LNCaP clone FGC (cell line): ENCODE measurements around the gene MSH5.
"Not testable (repeated sequence)": the region's sequence is repeated elsewhere in the genome, so short reads cannot be mapped to it uniquely, and the experiment has no call there.

ENCODE experiments used
- DNase-seq: peaks from one replicate; pipeline ENCODE4 v3.0.0-alpha.2; 2011; ENCODE audit warnings: low read depth
- H3K4me3 ChIP-seq: 2 replicates; pipeline ENCODE4 v1.5.1; 2011; ENCODE audit warnings: mild to moderate bottlenecking, low read depth, low read length, control low read depth
- CTCF ChIP-seq: IDR thresholded peaks from 2 replicates; pipeline ENCODE4 v1.5.1; 2012; ENCODE audit warnings: mild to moderate bottlenecking; ENCODE audit not compliant: control insufficient read depth, insufficient read depth; ENCODE audit errors: extremely low read depth

The MSH5 gene

GRCh38 chr6:31794866-31795615, 55.2 kb downstream of the MSH5 start:
- DNase-seq, result no peak
- H3K4me3 ChIP-seq, result peak overlapping the region; percentile 99
- TF ChIP-seq CTCF, result no peak

DNA sequence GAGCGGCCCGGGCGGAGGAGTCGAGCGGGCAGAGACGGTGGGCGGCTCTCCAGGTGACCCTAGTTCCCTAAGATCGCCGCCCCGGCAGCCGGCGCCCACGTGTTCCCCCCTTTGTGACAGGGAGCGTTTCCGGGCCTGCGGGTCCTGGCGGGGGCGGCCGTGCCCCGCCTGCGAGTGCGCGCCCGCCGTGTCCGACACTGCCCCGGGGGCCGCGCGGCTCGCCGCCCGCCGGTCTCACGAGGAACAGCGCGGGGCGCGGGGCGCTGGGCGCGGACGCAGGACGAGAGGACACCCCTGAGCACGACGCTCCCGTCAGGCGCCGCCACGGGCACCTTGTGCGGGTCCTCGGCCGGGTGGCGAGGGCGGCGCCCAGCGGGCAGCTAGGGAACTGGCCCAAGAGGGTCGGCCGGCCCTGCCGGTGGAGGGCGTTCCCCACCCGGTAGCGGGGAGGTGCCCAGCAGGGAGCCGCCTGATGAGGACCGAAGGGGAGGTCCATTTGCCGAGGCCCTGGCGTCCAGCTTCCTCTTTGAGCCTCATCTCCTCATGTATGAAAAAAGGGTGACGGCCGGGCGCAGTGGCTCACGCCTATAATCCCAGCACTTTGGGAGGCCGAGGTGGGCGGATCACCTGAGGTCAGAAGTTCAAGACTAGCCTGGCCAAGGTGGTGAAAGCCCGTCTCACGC, 56.0 kb downstream of the MSH5 start, which contains the start of gene VARS1:
TSS of gene VARS1 (minus strand) at position 137 of the 683 bp plus-strand sequence. CDS start 535 bp downstream, outside the sequence.
- peak within 1 kb of the TSS; percentile 99 for H3K4me3 ChIP-seq
- TF ChIP-seq CTCF, result peak; percentile 96
- peak; percentile 75 for DNase-seq

GRCh38 chr6:31796993-31797385, 57.2 kb downstream of the MSH5 start:
- DNase-seq, result no peak
- no peak for TF ChIP-seq CTCF
- H3K4me3 ChIP-seq, result no peak overlapping the region

DNA sequence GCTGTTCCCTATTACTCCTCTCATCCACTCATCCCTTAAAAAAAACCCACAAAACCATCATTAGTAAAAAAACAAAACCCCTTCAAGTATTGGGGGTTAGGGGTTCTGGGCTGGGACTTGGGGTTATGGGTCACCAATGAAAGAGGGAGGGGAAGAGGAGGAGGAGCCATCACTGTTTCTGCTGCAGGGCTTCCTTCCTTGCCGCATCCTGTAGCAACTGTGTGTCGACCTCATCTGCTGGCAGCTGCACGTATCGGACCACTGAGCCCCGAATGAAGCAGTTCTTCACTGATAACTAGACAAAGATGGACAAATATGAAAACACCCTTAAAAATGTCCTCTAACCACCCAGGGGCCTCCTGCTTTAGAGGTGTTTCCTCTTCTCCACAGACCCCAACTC, 57.8 kb downstream of the MSH5 start:
- TF ChIP-seq CTCF, result no peak
- no peak for DNase-seq
- H3K4me3 ChIP-seq, result no peak overlapping the region

DNA sequence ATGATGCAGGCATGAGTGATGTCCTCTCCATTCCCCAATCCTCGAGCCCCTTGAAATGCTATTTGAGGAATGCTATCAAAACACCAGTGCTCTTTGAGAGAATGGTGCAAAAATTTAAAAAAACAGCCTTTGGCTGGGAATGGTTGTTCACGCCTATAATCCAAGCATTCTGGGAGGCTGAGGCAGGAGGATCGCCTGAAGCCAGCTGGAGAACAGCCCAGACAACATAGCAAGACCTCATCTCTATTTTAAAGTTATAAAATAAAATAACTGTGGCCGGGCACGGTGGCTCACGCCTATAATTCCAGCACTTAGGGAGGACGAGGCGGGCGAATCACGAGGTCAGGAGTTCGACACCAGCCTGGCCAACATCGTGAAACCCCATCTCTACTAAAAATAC, 60.0 kb downstream of the MSH5 start:
- TF ChIP-seq CTCF, result no peak
- no peak for DNase-seq
- H3K4me3 ChIP-seq, result no peak overlapping the region

DNA sequence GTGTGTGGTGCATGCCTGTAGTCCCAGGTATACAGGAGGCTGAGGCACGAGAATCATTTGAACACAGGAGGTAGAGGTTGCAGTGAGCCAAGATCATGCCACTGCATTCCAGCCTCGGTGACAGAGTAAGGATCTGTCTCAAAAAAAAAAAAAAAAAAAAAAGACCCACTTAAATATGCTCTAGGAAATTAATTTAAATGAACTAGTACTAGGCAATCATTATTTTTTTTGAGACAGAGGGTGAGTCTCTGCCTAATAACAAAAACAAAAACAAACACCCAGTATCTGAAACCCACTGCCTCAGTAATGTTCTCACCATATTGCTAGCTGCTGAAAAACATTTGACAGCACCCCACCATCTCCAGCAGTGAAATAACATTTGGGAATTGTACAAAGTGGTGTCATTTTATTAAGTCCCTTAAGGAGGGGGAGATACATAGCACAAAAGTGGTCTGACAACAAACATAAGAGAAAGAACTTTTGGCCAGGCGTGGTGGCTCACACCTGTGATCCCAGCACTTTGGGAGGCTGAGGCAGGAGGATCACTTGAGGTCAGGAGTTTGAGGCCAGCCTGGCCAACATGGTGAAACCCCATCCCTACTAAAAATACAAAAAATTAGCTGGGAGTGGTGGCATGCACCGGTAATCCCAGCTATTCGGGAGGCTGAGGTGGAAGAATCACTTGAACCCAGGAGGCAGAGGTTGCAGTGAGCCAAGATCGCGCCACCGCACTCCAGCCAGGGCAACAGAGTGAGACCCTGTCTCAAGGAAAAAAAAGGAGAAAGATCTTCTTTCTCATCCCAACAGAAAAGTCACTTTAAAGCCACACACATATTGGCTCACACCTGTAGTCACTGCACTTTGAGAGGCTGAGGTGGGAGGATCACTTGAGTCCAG, 61.5 kb downstream of the MSH5 start:
- H3K4me3 ChIP-seq, DNase-seq: not testable (repeated sequence)
